GM19467 (cell line): ENCODE measurements around the gene KCTD11.

Experiments used
- ATAC-seq: cut with Tn5 transposase; IDR thresholded peaks from one replicate; pipeline ENCODE4 v1.9.1; 2021; ENCODE audit warnings: mild to moderate bottlenecking, moderate library complexity; ENCODE audit not compliant: unreplicated experiment

Gene KCTD11

DNA sequence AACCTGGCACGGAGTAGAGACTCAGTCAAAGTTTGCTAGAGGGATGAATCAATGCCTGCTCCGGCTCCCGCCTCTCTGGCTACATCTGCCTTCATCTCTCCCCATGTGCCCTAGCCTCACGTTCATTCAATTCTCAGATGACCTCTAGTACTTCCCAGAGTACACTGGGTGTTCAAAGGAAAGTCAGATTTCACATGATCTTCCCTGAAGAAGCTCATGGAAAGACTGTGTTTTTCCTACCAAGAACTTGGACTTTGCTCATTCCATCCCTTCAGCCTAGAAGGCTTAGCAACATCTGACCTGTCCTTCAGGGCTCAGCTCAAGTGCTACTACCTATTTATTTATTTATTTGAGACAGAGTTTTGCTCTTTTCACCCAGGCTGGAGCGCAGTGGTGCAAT lies 17.9 kb downstream of the KCTD11 start:
- ATAC-seq: no peak

DNA sequence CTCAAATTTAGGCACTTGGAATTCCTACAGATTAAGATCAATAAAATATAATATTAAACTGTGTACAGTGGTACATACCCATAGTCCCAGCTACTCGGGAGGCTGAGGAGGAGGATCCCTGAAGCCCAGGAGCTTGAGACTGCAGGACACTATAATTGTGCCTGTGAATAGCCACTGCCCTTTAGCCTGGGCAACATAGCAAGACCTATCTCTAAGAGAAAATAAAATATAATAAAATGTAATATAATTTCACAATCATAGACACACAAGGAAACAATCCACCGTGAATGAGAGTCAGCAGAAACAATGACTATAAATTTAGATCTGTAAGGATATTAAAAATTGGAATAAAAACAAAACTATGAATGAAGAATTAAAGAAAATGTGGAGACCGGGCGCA lies 18.9 kb downstream of the KCTD11 start:
- no peak for ATAC-seq

DNA sequence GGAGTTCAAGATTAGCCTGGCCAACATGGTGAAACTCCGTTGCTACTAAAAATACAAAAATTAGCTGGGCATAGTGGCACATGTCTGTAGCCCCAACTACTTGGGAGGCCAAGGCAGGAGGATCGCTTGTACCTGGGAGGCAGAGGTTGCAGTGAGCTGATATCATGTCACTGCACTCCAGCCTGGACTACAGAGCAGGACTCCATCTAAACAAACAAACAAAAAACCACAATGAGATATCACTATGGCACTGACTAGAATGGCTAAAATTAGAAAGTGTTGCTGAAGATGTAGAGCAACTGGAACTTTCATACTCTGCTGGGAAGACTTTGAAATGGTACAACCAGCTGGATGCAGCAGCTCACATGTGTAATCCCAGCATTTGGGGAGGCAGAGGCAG lies 22.4 kb downstream of the KCTD11 start:
- ATAC-seq: no peak

DNA sequence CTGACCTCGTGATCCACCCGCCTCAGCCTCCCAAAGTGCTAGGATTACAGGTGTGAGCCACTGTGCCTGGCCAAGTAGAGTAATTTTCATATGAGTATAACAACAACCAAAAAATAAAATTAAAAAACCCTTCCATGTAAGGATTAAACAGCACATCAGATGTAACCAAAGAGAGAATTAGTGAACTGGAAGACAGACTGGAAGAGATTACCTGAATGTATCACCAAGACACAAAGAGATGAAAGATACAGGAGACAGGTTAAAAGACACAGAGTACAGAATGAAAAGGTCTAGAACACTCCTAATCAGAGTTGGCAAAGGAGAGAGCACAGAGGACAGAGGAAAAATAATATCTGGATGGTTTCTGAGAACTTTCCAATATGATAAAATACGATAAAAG lies 27.2 kb downstream of the KCTD11 start:
- ATAC-seq: no peak

DNA sequence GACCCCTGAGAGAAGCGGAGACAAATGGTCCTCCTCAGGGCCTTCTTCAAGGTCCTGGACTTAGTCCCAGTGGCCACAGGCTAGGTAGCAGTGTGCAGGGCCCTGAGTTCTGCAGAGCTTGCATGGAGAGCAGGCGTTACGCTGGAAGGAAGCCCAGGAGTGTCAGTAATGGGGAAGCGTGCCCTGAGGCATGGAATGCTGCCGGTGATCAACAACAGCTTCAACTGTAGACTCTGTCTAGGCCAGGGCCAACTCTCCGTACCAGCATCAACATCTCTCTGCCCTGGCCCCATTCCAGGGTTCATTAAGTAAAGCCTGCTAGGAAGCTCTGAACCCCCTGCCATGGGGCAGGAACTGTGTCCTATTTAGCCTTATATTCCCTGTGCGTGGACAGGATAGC lies 28.4 kb downstream of the KCTD11 start:
- ATAC-seq: no peak

DNA sequence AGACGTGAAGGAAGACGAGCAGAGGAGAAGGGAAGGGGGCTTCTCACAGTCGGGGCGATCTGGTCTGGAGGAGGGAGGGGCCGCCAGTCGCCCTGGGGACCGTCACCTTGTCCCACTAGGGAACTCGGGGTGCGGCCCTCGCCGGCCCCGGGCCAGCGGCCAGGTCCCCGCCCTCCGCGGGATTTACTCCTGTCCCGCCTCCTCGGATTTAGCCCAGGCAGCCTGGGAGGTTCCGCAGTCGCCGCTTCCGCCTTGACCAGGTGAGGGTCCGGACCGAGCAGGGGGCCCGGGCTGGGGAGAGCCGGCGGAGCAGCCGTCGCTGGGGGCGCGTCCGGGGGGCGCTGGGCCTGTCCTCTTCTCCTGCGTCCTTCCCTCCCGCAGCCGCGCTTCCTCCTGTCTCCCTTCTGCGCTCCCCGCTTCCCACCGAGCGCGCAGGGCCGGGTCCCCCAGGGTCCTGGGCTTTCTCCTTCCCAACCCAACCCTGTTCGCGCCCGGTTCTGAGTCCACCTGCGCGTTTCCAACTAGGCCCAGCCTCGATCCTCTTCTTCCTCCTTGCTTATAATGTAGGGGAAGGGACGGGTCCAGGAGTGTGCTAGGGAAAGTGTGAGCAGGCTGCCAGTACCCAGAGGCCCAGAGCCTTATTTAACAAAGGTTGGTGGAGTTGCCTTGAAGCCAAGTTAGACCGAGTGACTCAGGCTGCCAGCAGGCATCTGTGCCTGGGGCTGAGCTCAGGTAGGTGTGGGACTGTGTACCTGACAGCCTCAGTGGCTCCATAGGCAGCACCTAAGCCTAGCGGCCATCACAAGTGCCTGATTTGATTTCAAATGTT lies 29.1 kb downstream of the KCTD11 start, which contains the start of gene TNK1:
TNK1 (plus strand) TSS at position 235 of the 829 bp plus-strand sequence. CDS start 1,838 bp downstream, outside the sequence.
- ATAC-seq: no peak

DNA sequence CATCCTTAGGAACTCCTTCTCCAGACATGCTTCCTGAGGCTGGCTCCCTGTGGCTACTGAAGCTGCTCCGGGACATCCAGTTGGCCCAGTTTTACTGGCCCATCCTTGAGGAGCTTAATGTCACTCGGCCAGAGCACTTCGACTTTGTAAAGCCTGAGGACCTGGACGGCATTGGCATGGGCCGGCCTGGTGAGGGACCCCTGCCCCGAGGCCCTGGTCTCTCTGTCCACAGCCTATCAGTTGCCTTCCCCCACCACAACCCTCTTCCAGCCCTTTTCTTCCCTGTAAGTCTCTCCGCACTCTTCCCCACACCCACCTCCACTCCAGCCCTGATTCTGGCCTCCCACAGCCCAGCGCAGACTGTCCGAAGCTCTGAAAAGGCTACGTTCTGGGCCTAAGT lies 30.9 kb downstream of the KCTD11 start:
- ATAC-seq: no peak

DNA sequence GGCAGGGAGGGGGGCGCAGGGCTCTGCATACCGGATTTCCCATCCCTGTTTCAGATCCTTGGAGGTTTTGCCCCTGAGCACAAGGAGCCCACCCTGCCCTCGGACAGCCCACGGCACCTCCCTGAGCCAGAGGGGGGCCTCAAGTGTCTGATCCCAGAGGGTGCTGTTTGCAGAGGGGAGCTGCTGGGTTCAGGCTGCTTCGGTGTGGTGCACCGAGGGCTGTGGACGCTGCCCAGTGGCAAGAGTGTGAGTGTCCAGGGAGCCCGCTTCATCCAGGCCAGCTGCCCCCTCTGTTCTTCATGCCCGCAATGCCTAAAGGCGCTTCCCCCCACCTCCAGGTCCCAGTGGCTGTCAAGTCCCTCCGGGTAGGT lies 31.4 kb downstream of the KCTD11 start:
- ATAC-seq: no peak

DNA sequence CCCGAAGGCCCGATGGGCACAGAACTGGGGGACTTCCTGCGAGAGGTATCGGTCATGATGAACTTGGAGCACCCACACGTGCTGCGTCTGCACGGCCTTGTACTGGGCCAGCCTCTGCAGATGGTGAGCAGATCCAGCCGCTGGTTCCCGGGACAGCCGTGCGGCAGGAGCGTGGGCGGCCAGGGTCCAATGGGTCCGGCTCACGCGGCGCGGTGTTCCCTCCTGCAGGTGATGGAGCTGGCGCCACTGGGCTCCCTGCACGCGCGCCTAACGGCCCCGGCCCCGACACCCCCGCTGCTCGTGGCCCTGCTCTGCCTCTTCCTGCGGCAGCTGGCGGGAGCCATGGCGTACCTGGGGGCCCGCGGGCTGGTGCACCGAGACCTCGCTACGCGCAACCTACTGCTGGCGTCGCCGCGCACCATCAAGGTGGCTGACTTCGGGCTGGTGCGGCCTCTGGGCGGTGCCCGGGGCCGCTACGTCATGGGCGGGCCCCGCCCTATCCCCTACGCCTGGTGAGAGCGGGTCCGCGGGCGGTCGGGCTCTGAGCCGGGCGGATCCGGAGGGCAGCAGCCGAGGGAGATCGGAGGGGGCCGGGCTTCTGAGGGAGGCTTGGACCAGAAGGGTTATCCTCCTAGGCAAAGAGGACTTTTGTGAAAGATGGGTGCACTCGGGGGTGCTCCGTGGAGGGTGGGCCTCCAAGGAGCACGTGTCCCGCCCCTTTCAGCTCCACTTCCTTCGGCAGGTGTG lies 32.0 kb downstream of the KCTD11 start:
- peak; percentile 57 for ATAC-seq

DNA sequence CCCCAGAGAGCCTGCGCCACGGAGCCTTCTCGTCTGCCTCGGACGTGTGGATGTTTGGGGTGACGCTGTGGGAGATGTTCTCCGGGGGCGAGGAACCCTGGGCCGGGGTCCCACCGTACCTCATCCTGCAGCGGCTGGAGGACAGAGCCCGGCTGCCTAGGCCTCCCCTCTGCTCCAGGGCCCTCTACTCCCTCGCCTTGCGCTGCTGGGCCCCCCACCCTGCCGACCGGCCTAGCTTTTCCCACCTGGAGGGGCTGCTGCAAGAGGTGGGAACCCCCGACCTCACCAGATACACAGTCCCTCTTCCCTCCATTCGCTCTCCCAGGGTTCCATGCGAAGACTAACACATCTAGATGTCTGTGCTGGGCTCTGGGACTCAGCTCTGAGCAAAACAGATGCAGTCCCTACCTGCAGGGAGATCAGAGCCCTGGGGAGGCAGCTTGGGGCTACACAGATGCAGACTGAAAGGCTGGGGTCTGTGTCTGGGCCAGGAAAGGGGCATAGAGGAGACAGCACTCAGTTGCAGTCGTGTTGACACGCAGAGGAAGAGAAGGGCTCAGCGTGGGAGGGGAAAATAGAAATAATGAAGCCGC lies 32.6 kb downstream of the KCTD11 start:
- ATAC-seq: no peak

DNA sequence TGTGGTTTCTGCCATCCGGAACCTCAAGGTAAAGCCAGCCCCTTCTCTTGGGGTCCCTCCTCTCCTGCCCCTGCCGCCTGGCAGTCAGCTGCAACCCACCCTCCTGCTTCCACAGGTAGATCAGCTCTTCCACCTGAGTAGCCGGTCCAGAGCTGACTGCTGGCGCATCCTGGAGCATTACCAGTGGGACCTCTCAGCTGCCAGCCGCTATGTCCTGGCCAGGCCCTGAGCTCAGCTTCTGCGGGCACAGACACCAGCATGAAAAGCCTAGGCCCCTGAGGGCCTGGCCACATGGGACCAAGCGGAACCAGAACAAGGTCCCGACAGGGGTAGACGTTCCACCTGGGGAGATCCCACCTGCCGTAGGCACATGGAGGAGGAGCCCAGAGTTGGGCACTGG lies 36.9 kb downstream of the KCTD11 start:
- ATAC-seq: no peak

DNA sequence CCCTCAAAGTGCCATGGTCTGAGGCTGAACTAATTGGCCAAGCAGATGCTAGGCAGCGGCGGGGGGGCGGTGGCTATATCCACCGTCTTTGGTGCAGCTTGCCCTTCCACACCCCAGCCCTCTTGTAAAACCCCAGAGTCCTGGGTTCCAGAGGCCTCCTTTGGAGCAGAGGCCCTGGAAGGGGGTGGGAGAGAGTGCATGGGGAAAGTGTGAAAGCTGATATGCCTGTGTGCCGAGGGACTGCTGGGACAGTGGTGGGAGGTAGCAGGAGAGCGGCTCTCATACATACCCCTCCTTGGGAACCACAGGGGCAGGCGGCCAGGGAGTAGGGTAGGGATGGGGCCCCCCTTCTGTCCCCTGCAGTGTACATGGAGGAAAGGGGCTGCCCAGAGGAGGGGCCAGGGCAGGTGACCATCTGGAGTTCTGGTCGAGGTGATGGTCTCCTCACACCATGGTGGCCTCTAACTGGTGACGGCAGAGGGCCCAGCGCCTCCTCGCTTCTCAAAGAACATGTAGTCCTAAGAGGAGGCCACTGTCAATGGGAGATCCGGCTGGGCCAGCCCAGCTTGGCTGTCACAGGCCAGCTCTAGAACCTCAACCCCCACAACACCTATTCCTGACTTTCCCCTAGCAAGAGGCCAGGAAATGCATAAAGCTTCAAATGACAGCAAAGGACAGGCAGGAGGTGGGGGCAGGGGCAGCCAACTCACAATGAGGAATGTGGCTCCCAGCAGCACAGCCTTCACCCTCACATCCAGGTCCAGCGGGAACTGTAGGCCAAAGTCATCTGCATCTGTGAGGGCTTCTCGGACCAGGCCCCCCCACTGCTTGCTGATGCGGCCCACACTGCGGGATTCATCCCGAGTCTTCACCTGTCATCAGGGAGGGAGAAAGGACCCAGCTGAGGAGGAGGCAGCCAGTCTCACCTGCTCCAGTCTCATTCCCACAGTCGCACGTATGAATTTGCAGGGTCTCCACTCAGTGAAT lies 38.3 kb downstream of the KCTD11 start:
- ATAC-seq: no peak

DNA sequence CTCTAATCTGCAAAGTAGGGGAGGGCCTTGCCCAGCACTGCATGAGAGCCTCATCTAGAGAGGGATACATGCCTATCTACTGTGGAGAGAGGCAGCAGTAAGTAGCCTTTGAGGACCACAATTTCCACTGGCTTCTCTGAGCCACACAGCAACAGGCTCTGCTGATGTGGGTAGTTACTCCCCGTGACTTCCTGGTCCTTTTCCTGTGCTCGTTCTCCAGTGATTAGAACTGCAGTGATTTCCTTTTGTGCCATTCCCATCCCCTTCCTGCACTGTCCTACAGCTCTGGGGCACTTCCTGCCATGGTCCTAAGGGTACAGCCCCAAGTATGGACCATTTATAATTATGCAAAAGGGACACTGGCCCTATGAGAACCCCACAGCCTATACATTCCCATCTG lies 39.3 kb downstream of the KCTD11 start:
- ATAC-seq: no peak

DNA sequence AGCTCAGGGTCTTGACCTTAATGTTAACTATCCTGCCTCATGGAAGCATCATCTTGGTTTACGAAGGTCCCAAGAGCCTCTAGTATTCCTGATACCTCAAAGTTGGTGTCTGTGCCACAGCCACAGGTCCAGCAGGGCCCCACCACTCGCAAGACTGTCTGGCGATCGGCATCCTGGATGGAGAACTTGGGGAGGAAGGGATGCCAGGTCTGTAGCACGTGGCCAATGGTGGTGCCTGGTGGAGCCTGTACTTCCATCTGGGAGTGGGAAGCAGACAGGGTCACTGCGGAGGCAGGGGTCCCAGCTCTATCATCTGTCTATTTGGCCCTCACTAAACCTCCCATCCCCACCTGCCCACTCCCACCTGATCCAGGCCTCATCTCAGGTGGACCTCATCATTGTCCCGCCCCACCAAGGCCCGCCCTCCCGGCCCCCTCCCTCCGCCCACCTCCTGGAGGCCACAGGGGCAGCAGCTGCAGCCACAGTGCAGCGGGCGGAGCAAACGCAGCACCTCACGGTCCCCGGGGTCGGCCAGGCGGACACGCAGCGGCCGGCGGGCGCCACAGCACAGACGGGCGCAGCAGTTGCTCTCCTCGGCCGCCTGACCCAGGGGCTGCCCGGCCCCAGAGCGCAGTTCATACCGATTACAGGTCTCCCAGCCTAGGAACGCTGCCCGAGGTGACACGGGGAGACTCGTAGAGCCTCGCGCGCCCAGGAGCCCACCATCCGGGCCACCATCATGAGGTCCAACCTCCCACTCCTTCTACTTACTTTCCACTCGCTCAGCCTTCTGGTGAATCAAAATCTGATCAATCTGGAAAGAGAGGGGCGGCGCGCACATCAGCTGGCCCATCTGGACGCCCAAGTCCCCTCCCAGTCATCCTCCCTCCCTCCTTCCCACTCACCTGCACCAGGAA lies 41.0 kb downstream of the KCTD11 start:
- no peak for ATAC-seq

DNA sequence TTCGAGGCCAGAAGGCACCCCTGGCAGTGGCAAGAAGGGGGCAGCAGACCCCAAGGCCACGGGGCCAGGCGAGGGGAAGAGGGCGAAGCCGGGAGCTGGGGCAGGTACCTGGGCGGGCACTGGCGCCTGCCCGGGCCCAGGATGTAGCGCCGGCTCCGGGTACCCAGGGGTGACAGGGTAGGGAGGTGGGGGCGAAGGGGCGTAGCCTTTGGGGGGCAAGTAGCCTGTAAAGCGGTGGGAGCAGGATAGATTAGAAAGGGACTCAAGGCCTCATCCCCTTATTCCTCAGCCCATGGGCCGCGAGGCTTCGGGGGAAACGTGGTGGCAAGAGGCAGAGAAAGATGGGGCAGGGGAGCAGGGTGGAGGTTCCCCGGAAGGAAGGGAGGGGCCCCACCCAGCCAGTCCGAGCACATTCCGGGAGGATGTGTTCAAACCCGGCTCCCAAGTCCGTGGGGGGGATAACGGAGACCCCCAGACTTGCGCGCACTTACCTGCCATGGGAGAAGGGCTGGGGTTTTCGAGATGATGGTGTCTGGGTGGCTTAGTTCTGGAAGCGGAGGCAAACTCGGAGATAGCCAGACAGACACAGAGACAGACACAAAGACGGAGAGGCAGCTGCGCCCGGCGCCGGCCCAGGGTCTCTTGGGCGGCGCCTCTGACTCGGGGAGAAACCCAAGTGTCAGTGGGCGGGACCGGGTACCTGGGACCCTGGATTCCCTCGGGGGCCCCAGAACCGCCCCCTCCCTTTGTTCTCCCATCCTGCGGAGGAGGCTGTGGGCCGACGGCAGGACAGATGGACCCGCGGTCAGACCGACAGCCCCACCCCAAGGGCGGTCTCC lies 41.9 kb downstream of the KCTD11 start:
- ATAC-seq: peak; percentile 41

DNA sequence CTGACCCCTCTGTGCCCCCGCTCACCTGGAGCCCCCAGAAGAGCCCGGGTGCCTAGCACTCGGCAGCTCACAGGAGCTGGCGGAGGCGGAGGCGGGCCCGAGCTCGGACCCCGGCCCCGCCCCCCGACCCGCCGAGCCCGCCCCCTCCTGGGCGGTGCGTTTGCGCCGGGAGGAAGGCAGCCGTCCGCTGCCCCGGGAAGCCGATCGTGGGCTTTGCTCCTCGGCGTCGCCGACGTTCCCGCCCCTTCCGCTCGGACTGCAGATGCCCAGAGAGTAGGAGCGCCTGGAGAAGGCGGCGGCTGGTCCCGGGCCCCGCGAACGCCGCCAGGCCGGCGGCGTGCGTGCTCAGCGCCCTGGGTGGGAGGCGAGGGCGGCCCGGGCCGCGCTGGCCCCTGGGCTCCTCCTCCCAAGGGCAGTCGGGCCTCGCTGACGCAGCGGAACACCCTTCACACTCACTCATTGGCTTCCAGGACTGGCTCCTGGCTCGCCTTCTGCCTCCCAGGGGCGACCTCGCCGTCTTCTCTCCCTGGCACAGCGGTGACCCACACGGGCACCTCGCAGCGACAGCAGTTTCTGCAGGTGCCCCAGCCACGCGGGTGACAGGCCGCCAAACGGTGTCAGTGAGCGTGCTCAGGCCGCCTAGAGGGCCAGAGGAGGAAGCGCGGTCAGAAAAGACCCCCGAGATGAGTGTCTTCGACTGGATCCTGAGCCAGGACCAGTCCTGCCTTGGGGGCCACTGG lies 42.7 kb downstream of the KCTD11 start, which contains the start of gene PLSCR3:
PLSCR3 (minus strand) TSS at position 74 of the 740 bp plus-strand sequence. CDS start 415 bp downstream, outside the sequence.
- ATAC-seq: peak; percentile 53

DNA sequence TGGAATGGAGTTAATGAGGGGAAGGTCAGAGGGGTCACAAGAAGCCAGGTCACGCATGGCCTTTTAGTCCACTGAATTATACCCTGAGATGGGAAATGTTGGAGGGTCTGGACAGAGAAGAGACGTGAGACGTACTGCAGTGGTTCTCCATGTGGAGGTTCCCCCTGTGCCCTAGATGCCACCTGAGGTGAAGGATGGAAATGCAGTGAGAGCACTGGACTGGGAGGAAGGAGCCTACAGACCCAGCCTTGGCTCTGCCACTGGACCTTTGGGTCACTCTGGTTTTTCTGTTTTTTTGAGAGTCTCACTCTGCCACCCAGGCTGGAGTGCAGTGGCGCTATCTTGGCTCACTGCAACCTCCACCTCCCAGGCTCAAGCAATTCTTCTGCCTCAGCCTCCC lies 44.2 kb downstream of the KCTD11 start:
- ATAC-seq: no peak

DNA sequence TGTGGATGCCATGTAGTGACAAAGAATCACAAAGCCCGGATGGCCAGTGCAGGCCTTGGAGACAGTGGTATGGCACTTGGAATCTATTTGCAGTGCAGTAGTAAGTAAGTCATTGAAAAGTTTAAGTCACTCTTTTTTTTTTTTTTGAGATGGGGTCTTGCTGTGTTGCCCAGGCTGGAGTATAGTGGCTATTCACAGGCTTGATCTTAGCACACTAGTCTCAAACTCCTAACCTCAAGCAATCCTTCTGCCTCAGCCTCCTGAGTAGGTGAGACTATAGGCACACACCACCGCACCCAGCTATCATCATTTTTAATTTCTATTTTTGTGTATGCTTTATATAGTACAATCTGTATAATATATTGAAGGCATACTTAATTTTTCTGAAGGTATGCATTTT lies 46.6 kb downstream of the KCTD11 start:
- ATAC-seq: no peak
